Measurements from ENCODE around the gene ADPGK. TPM values are rescaled to one million over a fixed set of nuclear protein-coding genes. Genes with fewer than 3 reads are reported as not detected.
"Not testable (repeated sequence)": the region's sequence is repeated elsewhere in the genome, so short reads cannot be mapped to it uniquely, and the experiment has no call there.

ADPGK gene
- total RNA-seq (2014; rRNA removed; shearing (Covaris generic)), result 56.8 and 58.8 TPM in 2 replicates
- 155 and 213 TPM in 2 replicates for polyA plus RNA-seq (2014; cell fraction: nucleus; rRNA removed)

- peak; percentile 83 for DNase-seq (ENCODE audit: extremely low read depth, low read depth)
Measured at GRCh38 chr15:72783640-72784455, at the start of gene ADPGK. Gene ADPGK, minus strand, starts transcription at chr15:72783758. Its CDS starts 67 bp downstream, at chr15:72783691.

GRCh38 chr15:72827226-72827625 is 43.7 kb upstream of the ADPGK start:
- DNase-seq (ENCODE audit: extremely low read depth, low read depth), result no peak

GRCh38 chr15:72826611-72827010 is 43.1 kb upstream of the ADPGK start:
- no peak for DNase-seq (ENCODE audit: extremely low read depth, low read depth)

GRCh38 chr15:72825829-72826228 is 42.3 kb upstream of the ADPGK start:
- DNase-seq (ENCODE audit: extremely low read depth, low read depth), result no peak

- no peak for DNase-seq (ENCODE audit: extremely low read depth, low read depth)
Measured at GRCh38 chr15:72824781-72825180, 41.2 kb upstream of the ADPGK start.

- no peak for DNase-seq (ENCODE audit: extremely low read depth, low read depth)
Measured at GRCh38 chr15:72824112-72824511, 40.6 kb upstream of the ADPGK start.

- DNase-seq (ENCODE audit: extremely low read depth, low read depth), result no peak
Measured at GRCh38 chr15:72820278-72820677, 36.7 kb upstream of the ADPGK start.

GRCh38 chr15:72818632-72819031 is 35.1 kb upstream of the ADPGK start:
- DNase-seq (ENCODE audit: extremely low read depth, low read depth), result no peak

GRCh38 chr15:72813345-72814004 is 29.9 kb upstream of the ADPGK start:
- DNase-seq (ENCODE audit: extremely low read depth, low read depth), result no peak

- no peak for DNase-seq (ENCODE audit: extremely low read depth, low read depth)
Measured at GRCh38 chr15:72809329-72809728, 25.8 kb upstream of the ADPGK start.

GRCh38 chr15:72807346-72807745 is 23.8 kb upstream of the ADPGK start:
- DNase-seq (ENCODE audit: extremely low read depth, low read depth), result not testable (repeated sequence)

GRCh38 chr15:72803006-72803405 is 19.4 kb upstream of the ADPGK start:
- no peak for DNase-seq (ENCODE audit: extremely low read depth, low read depth)

- DNase-seq (ENCODE audit: extremely low read depth, low read depth), result no peak
Measured at GRCh38 chr15:72801590-72802325, 18.2 kb upstream of the ADPGK start.

- DNase-seq (ENCODE audit: extremely low read depth, low read depth), result no peak
Measured at GRCh38 chr15:72800833-72801481, 17.4 kb upstream of the ADPGK start.

- no peak for DNase-seq (ENCODE audit: extremely low read depth, low read depth)
Measured at GRCh38 chr15:72797834-72798233, 14.3 kb upstream of the ADPGK start.

- no peak for DNase-seq (ENCODE audit: extremely low read depth, low read depth)
Measured at GRCh38 chr15:72797338-72797689, 13.8 kb upstream of the ADPGK start.

GRCh38 chr15:72796515-72797337 is 13.2 kb upstream of the ADPGK start:
- DNase-seq (ENCODE audit: extremely low read depth, low read depth), result peak; percentile 38

GRCh38 chr15:72796210-72796514 is 12.6 kb upstream of the ADPGK start:
- no peak for DNase-seq (ENCODE audit: extremely low read depth, low read depth)

GRCh38 chr15:72793766-72794660 is 10.5 kb upstream of the ADPGK start:
- no peak for DNase-seq (ENCODE audit: extremely low read depth, low read depth)
